IPS DF 4.7 (cell line): Measurements from ENCODE around the gene MTURN.

Experiments used
- DNase-seq: peaks from one replicate; pipeline ENCODE4 v3.0.0-alpha.2; 2013; ENCODE audit warnings: low spot score; ENCODE audit errors: extremely low read depth

The MTURN gene

DNA sequence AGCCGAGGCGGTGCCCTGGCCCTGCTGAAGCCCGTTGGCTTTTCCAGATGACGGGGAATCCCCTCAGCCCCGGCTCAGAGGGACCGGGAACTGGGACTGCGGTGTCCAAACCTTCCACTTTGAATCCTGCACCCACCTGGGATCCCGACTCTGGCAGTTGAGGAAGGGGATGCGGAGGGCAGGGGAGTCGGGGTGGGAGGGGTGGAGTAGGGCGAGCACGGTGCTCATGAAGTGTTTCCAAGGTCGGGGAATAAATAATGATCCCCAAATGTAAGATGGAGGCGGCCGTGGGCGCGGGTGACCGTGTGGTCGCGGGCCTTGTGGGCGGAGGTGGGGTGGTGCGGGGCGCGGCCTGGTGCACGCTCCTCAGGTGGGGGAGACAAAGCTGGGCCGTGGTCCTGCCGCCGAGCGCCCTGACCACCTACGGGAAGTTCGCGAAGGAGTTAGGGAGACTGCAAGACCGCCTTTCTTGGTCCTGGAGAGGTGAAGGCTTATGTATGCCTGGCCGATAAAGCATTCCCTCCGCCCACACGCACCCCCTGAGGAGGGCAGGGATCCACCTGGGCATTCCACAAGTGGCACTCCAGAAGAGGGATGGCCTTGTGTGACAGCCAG is 1.4 kb downstream of the MTURN start:
- no peak for DNase-seq

- DNase-seq: no peak
These were observed 2.1 kb downstream of the MTURN start for GRCh38 chr7:30136743-30137485.

- DNase-seq: no peak
These were observed 5.1 kb downstream of the MTURN start for GRCh38 chr7:30139836-30140384.

GRCh38 chr7:30140456-30140855 is 5.7 kb downstream of the MTURN start:
- no peak for DNase-seq

DNA sequence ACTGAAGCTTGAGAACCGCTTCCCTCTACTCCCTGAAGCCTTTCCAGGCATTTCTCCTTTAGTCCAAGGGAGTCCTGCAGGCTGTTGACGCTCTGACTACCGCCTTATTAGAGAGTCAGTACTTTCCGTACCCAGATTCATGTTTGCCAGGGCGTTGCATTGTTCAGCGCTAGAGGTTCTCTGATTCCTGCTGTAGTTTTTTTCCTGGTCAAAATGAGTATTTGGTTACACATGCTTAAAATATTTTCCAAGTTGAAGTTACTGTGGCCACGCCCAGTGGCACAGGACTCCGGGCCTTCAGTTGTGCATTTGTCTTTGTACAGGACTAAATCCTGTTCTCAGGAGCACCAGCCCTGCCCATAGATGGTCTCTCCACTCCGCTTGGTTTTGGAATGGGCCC is 7.9 kb downstream of the MTURN start:
- no peak for DNase-seq

- no peak for DNase-seq
These were observed 9.0 kb downstream of the MTURN start for GRCh38 chr7:30143748-30144251.

GRCh38 chr7:30144657-30145306 is 10.0 kb downstream of the MTURN start:
- DNase-seq: no peak

GRCh38 chr7:30145426-30145970 is 10.7 kb downstream of the MTURN start:
- no peak for DNase-seq

- DNase-seq: no peak
These were observed 11.4 kb downstream of the MTURN start for GRCh38 chr7:30146127-30146612.

DNA sequence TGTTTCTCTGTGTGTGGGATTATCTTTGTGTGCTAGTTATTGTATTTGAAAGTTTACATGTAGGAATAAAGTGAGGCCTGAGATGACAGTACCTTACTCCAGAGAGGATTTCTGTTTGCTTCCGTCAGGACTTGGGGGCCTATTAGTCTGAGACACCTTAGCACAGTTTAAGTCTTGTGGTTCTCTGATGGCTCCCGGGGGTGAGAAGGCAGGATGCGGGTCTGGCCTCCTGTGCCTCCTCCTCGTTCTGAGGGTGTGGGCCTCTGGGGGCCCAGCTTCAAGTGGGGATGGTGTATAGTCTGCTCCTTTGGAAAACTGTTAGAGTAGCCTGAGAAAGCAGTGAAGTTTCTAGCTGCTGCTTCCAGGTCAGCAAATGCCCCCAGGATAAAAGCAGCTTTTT is 12.4 kb downstream of the MTURN start:
- no peak for DNase-seq

- no peak for DNase-seq
These were observed 13.0 kb downstream of the MTURN start for GRCh38 chr7:30147785-30148184.

- no peak for DNase-seq
These were observed 13.6 kb downstream of the MTURN start for GRCh38 chr7:30148426-30148825.

GRCh38 chr7:30148951-30149459 is 14.2 kb downstream of the MTURN start:
- no peak for DNase-seq

DNA sequence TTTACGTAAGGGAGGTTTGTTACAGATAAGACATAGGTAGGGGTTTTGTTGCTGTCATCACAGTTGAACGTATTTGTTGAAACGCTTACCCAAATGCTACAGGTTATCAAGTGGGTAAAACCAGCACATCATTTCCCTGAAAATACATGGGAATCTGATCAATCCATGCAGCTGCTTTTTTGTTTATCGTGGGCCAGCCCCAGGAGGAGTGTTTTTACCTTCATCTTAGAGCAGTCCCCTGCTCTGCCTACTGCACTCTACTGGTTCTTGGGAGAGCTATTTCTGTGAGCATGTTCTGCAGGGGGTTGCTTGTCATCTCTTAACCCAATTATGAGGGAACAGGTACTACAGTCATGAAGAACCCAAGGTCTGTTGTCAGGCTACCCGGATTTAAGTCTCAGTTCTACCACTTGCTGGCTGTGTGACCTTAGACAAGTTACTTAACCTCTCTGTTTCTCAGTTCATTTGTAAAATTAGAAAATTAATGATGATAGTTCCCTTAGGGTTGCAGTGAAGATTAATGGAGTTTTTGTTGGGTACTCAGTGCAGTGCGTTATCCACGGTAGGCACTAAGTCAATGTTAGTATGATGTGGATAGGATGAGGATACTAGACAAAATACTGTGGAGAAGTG is 15.0 kb downstream of the MTURN start:
- no peak for DNase-seq

GRCh38 chr7:30150711-30151110 is 15.9 kb downstream of the MTURN start:
- DNase-seq: no peak

GRCh38 chr7:30154111-30154587 is 19.4 kb downstream of the MTURN start:
- no peak for DNase-seq

DNA sequence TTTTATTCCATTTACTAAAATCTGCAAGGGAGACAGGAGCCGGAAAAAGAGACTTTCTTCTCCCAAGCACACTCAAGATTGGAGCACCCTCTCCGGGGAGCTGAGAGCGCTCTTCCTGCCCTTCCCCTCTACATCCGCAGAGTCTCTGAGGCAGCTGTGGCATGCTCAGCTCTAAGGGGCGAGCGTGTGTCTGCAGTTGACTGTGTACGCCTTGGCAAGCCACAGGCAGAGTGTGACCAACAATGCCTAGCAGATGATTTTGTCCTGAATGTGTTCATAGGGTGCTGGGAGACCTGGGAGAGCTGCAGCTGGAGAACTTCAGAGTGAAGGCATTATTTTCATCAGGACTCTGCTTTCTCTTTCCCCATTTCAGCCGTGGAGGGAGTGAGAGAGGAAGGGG is 20.7 kb downstream of the MTURN start:
- DNase-seq: no peak

DNA sequence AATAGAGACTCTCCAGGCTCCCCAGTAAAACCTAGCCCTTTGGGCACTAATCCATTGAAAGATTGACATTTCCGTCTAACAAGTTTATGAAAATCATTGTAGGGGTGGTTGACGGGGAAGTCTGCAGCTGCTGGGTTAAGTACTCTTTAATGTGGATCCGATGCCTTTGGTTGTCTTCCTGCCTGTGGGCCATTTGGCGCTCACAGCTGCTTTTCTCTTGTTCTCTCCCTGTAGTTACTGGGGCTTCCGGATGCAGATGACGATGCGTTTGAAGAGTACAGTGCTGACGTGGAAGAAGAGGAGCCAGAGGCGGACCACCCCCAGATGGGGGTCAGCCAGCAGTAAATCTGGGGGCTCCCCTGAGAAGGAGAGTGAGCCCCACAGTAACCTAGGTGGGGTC is 22.4 kb downstream of the MTURN start:
- DNase-seq: no peak

- DNase-seq: no peak
These were observed 24.4 kb downstream of the MTURN start for GRCh38 chr7:30159163-30159562.

DNA sequence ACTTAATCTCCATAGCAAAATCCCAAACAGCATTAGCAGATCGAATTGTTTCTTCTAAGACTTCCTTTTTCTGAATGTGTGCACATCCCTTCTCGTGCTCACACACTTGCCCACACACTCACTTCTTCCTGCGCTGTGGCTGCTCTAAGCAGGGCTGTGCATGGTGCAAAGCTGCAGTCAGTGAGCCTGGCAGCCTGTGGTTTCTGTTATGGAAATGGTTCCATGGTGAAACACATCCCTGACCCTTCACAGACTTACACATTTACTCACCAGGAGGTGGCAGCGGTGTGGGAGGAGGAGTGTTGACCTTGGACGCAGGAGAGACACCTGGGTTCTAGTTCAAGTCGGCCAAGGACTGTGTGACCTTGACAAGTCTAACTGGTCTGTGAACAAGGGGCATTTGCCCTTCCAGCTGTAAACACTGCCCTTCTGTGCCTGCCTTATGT is 24.9 kb downstream of the MTURN start:
- DNase-seq: no peak

DNA sequence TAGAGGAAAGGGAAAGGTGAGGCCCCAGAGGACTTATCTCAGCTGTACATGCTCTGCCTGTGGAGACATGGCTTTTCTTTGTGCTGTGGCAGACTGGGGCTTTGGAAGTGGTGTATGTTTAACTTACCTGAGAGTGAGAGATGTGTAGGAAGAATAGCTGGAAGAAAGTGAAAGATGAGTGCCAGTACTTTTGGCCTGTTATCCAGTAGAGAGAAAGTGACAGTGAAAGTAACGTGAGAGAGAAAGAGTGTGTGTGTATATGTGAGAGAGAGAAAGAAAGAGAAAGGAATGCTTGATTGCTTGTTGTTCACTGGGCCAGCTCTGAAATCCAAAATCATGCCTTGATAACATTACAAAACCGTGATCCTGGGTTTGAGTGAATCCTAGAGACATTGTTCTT is 25.5 kb downstream of the MTURN start:
- no peak for DNase-seq
